Pulmonary artery endothelial cell (primary cell): Measurements from ENCODE around the gene FHIP1A. TPM values are rescaled to one million over a fixed set of nuclear protein-coding genes. Genes with fewer than 3 reads are reported as not detected.

Experiments used
- DNase-seq: peaks from one replicate; pipeline ENCODE4 v3.0.0-alpha.2; 2011; ENCODE audit warnings: low read depth, low spot score
- total RNA-seq: library from RNA; depleted of rRNA; stranded (reverse); fragments of >200 nt; gene quantifications from 2 replicates; pipeline ENCODE4 v1.2.3, GENCODE V29; 2014

Gene FHIP1A
- total RNA-seq, 1 donor from 2014 or later: 0.59 TPM

GRCh38 chr4:151455212-151455611, 46.2 kb downstream of the FHIP1A start:
- no peak for DNase-seq

DNA sequence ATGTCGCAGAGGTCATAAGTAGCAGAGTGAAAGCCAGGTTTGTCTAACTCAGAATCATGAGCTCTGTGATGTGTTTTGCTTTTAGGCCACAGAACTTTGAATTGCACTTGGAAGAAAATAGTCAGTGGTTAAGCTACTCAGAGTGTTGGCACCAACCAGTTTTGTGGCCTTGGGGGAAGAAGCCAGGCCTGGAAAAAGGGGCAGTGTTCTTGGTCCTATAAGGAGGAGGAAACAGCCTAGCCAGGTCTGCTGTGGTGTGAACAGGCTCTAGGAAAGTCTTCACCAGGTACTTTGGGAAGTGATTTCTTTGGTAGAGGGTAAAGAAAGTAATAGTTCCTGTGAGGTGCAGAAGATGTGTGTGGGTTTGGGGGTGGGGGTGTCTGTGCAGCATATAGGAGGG, 49.2 kb downstream of the FHIP1A start:
- DNase-seq: no peak

Other genes with a start within 250 kb of the FHIP1A start
- not detected in 2 replicates for gene PRSS48, start 132.0 kb upstream of the FHIP1A start, total RNA-seq
- gene SH3D19, start 83.6 kb upstream of the FHIP1A start, total RNA-seq: 43.0 and 54.5 TPM in 2 replicates